ENCODE results near the gene PDCL3. TPM values are rescaled to one million over a fixed set of nuclear protein-coding genes. Genes with fewer than 3 reads are reported as not detected.

Gene PDCL3
- total and polyA plus RNA-seq, 2 experiments from 2014 or later = 28.1 to 72.4 TPM

DNA sequence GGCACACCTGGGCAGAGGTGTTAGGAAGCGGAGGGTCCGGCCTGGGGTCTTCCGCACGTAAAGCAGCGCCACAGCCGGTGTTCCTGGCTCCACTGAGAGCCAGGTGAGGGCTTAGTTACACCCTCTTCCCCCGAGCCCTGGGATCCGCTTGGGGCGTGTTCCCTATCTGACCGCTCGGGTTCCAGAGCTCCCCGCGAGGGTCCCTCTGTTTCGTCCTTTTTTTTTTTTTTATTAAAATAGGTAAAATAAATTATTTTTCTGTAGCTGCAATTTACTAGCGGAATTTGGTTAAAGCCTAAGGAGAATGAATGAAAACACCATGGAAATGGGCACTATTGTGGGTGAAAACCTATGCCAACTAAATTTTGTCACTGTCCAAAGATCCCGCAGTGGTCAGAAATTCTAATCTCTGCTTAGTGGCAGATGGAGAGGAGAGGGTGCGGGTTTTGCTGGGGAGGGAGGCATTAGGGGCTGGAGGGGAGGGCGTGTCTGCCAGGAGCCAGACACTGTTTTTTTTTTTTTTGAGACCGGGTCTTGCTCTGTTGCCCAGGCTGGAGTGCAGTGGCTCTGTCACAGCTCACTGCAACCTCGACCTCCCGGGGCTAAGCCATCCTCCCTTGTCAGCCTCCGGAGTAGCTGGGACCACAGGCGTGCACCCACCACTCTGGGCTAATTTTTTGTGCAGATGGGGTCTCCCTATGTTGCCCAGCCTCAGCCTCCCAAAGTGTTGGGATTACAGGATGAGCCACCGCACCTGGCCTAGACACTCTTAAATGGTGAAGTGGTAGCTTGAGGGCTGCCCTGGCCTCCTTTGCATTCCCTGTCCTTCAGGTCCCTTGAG, 834 bp downstream of the PDCL3 start (continued):
- TF ChIP-seq, protein P1, sequence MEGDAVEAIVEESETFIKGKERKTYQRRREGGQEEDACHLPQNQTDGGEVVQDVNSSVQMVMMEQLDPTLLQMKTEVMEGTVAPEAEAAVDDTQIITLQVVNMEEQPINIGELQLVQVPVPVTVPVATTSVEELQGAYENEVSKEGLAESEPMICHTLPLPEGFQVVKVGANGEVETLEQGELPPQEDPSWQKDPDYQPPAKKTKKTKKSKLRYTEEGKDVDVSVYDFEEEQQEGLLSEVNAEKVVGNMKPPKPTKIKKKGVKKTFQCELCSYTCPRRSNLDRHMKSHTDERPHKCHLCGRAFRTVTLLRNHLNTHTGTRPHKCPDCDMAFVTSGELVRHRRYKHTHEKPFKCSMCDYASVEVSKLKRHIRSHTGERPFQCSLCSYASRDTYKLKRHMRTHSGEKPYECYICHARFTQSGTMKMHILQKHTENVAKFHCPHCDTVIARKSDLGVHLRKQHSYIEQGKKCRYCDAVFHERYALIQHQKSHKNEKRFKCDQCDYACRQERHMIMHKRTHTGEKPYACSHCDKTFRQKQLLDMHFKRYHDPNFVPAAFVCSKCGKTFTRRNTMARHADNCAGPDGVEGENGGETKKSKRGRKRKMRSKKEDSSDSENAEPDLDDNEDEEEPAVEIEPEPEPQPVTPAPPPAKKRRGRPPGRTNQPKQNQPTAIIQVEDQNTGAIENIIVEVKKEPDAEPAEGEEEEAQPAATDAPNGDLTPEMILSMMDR (conservative IDR thresholded peaks at IDR 0.05; ENCODE audit: low read depth in 2 of 2) = no peak
- TF ChIP-seq POLR2AphosphoS5 (IDR thresholded peaks at IDR 0.05; ENCODE audit: low read depth) (no peak), JUNB (IDR thresholded peaks at IDR 0.05; ENCODE audit: unreplicated experiment) (no peak), EZH2 (IDR thresholded peaks at IDR 0.05; ENCODE audit: low read depth, unreplicated experiment) (no peak), EZH2phosphoT487 (IDR thresholded peaks at IDR 0.05; ENCODE audit: unreplicated experiment) (no peak), ZNF331 (CRISPR knock-in tag; IDR thresholded peaks at IDR 0.05; ENCODE audit: low read depth) (no peak)

DNA sequence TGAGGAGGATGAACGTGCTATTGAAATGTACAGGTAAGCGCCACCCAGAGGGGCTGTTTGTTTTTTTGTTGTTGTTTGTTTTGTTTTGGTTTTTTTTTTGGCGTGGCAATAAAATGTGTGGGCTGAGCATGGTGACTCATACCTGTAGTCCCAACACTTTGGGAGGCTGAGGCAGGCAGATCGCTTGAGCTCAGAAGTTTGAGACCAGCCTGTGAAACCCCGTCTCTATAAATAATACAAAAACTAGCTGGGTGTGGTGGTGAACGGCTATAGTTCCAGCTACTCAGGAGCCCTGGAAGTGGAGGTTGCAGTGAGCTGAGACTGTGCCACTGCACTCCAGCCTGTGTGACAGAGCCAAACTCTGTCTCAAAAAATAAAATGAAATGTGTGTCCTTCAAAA, 6.2 kb downstream of the PDCL3 start:
- TF ChIP-seq EZH2phosphoT487 (IDR thresholded peaks at IDR 0.05; ENCODE audit: unreplicated experiment) = no peak
- no peak for TF ChIP-seq ZNF331 (CRISPR knock-in tag; IDR thresholded peaks at IDR 0.05; ENCODE audit: low read depth)
- TF ChIP-seq, protein P2, sequence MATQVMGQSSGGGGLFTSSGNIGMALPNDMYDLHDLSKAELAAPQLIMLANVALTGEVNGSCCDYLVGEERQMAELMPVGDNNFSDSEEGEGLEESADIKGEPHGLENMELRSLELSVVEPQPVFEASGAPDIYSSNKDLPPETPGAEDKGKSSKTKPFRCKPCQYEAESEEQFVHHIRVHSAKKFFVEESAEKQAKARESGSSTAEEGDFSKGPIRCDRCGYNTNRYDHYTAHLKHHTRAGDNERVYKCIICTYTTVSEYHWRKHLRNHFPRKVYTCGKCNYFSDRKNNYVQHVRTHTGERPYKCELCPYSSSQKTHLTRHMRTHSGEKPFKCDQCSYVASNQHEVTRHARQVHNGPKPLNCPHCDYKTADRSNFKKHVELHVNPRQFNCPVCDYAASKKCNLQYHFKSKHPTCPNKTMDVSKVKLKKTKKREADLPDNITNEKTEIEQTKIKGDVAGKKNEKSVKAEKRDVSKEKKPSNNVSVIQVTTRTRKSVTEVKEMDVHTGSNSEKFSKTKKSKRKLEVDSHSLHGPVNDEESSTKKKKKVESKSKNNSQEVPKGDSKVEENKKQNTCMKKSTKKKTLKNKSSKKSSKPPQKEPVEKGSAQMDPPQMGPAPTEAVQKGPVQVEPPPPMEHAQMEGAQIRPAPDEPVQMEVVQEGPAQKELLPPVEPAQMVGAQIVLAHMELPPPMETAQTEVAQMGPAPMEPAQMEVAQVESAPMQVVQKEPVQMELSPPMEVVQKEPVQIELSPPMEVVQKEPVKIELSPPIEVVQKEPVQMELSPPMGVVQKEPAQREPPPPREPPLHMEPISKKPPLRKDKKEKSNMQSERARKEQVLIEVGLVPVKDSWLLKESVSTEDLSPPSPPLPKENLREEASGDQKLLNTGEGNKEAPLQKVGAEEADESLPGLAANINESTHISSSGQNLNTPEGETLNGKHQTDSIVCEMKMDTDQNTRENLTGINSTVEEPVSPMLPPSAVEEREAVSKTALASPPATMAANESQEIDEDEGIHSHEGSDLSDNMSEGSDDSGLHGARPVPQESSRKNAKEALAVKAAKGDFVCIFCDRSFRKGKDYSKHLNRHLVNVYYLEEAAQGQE (IDR thresholded peaks at IDR 0.05; ENCODE audit: unreplicated experiment) = no peak
- Histone ChIP-seq H3K4me1 (ENCODE audit: insufficient read depth) (no peaks in the 10 kb centered on the region), H3K9me2 (ENCODE audit: insufficient read depth) (0 out of 2 replicates have a peak, but pooled peaks cover 1% of the 10 kb centered on the region), H2AFZ (no peak overlapping the region), H3K79me2 (replicated peaks; ENCODE audit: insufficient read depth) (peaks cover 11% of the 10 kb centered on the region), H3K27me3 (ENCODE audit: insufficient read depth) (no peaks in the 10 kb centered on the region), H3K27ac (ENCODE audit: low read depth) (no peak overlapping the region), H3F3A (replicated peaks; ENCODE audit: low read depth) (no peaks in the 10 kb centered on the region), H3K4me2 (no peak overlapping the region), H3K36me3 (ENCODE audit: insufficient read depth) (peaks cover 7% of the 10 kb centered on the region; the same call in 1 of the 2 replicates), H4K20me1 (replicated peaks; ENCODE audit: insufficient read depth) (peaks cover 3% of the 10 kb centered on the region; the same call in 1 of the 2 replicates), H3K4me3 (no peak overlapping the region)
- no peaks in the 10 kb centered on the region for H3K9me3 Mint-ChIP-seq
- no peak for DNase-seq (ENCODE audit: low spot score)
- H3K27me3 Mint-ChIP-seq (ENCODE audit: insufficient read depth, low read depth, poor library complexity) = no peaks in the 10 kb centered on the region
- ATAC-seq = no peak
- no peaks in the 10 kb centered on the region for H3K4me1 Mint-ChIP-seq
- no peak overlapping the region; the same call in 1 of the 2 replicates for H3K27ac Mint-ChIP-seq
- H3K4me3 Mint-ChIP-seq = no peak overlapping the region
- peaks cover 68% of the 10 kb centered on the region for H3K36me3 Mint-ChIP-seq (ENCODE audit: low read depth)
